NCI-H345 (cell line): ENCODE measurements around the gene HIP1.
"Not testable (repeated sequence)": the region's sequence is repeated elsewhere in the genome, so short reads cannot be mapped to it uniquely, and the experiment has no call there.

Experiments
- DNase-seq: peaks from one replicate; lab custom pipeline; 2025; lab: John Stamatoyannopoulos, UW

The HIP1 gene

DNA sequence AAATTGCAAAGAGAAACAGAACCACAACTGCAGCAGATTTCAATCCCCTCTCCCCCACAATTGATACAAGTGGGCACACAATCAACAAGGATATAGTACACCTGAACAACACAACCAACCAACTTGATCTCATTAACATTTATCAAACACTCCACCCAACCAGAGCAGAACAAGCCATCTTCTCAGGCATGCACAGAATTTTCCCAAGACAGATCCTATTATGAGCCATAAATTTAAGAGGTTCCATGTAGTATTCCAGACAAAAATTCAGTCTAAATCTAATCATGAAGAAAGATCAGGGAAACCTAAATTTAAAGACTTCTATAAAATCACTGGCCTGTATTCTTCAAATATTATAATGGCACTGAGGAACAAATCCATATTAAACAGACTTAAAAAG lies 217.0 kb downstream of the HIP1 start:
- not testable (repeated sequence) for DNase-seq

DNA sequence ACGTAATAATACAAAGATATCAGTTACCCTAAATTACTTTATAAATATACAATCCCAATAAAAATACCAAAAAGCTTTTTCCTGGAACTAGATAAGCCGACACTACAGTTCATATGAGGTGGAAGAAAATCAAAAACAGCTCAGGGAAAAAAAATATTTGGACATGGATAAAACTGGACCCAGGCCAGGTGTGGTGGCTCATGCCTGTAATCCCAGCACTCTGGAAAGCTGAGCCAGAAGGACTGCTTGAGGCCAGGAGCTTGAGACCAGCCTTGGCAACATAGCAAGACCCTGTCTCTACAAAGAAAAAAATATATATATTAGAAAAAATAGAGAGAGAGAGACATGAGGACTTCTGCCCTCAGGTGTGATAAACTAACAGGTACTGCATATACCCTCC lies 219.9 kb downstream of the HIP1 start:
- DNase-seq: not testable (repeated sequence)

DNA sequence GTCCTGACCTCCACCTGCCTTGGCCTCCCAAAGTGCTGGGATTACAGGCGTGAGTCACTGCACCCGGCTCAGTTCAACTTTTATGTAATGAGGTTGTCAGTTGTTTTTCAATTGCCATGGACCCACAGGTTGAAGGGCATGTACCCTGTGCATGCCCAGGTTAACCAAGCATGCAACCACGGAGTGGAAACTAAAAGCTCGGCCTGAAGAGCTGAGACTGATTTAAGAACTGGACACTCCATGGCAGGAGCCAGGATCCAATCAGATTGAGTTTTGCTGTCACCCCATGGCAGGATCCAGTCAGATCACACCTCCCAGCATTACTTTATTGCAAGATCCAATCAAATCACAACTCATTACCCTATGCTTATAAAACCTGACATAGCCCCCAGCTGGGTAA lies 229.7 kb downstream of the HIP1 start:
- not testable (repeated sequence) for DNase-seq

- not testable (repeated sequence) for DNase-seq
These were observed 246.7 kb downstream of the HIP1 start, which contains the start of gene SPDYE5 for GRCh38 chr7:75492020-75492419. SPDYE5 (plus strand) TSS chr7:75492320; CDS start chr7:75494048, 1,728 bp downstream.

DNA sequence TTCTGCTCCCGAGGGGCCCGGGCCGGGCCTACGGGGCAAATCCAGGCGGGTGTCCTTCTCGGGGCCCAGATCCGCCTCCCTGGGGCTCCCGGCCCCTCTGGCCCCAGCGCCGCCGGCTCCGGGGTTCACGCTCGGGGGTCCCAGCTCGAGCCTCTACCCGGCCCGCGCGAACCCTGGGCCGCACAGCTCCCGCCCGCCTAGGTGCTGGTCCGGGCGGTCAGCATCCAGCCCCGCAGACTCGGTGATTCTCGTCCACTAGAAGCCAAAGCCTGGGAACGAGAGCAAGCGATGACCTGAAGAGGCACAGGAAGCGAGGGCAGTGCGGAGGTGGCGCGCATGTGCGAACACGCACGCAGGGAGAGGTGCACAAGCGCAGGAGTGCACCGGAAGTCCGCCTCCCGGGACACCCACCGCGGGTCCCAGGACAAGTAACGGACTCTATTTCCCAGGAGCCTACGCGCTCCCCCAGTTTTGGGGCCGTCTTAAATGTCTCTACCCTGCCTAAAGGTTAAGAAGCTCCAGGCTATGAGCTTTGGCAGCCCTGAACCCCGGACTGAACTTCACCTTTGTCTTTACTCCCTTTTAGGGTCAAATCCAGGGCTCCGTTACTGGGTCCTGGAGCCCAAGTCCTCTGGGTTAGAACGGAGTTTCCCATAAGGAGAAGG lies 252.6 kb downstream of the HIP1 start, which contains the start of gene POM121C:
Gene POM121C, minus strand, starts transcription at position 321 of the 665 bp plus-strand sequence. CDS start 44,803 bp downstream, outside the sequence.
- DNase-seq: peak; percentile 86

GRCh38 chr7:75485355-75485978 lies 253.3 kb downstream of the HIP1 start:
- DNase-seq: not testable (repeated sequence)
